Karpas-422 (cell line): ENCODE measurements around the gene SNTG2. TPM values are rescaled to one million over a fixed set of nuclear protein-coding genes. Genes with fewer than 3 reads are reported as not detected.
"Not testable (repeated sequence)": the region's sequence is repeated elsewhere in the genome, so short reads cannot be mapped to it uniquely, and the experiment has no call there.

Source experiments
- DNase-seq: peaks from one replicate; pipeline ENCODE4 v3.0.0-alpha.2; 2015
- H2AFZ ChIP-seq: fragments of 200-600 bp; sonication (generic); 2 replicates; pipeline ENCODE4 v1.6.1; 2014; ENCODE audit warnings: antibody characterized with exemption, low read length, mixed read lengths
- H3K27ac ChIP-seq: fragments of 200-600 bp; sonication (generic); 2 replicates; pipeline ENCODE4 v1.5.1; 2014; ENCODE audit warnings: mild to moderate bottlenecking, low read length, moderate library complexity
- H3K27me3 ChIP-seq: fragments of 200-600 bp; sonication (generic); 2 replicates; pipeline ENCODE4 v1.6.1; 2014; ENCODE audit warnings: low read length, mixed read lengths
- H3K36me3 ChIP-seq: fragments of 200-600 bp; sonication (generic); 2 replicates; pipeline ENCODE4 v1.6.1; 2014; ENCODE audit warnings: low read length, mixed read lengths; ENCODE audit not compliant: insufficient read depth
- H3K4me1 ChIP-seq: fragments of 200-600 bp; sonication (generic); 2 replicates; pipeline ENCODE4 v1.6.1; 2014; ENCODE audit warnings: mild to moderate bottlenecking, low read length, mixed read lengths
- H3K4me2 ChIP-seq: fragments of 200-600 bp; sonication (generic); 2 replicates; pipeline ENCODE4 v1.6.1; 2014; ENCODE audit warnings: low read length, low read depth, mild to moderate bottlenecking; ENCODE audit not compliant: poor library complexity, severe bottlenecking
- H3K4me3 ChIP-seq: fragments of 200-600 bp; sonication (generic); 2 replicates; pipeline ENCODE4 v1.5.1; 2014; ENCODE audit warnings: mild to moderate bottlenecking, antibody characterized with exemption, low read length, mixed read lengths
- H3K79me2 ChIP-seq: fragments of 200-600 bp; sonication (generic); 2 replicates; pipeline ENCODE4 v1.6.1; 2014; ENCODE audit warnings: mild to moderate bottlenecking, low read length, mixed read lengths
- H3K9ac ChIP-seq: fragments of 200-600 bp; sonication (generic); 2 replicates; pipeline ENCODE4 v1.6.0; 2014; ENCODE audit warnings: low read length
- H3K9me2 ChIP-seq: fragments of 200-600 bp; sonication (generic), shearing (Covaris generic); replicated peaks from 2 replicates; pipeline ENCODE4 v1.6.0; 2014; ENCODE audit warnings: mild to moderate bottlenecking, low read length, moderate library complexity; ENCODE audit not compliant: insufficient read depth
- H3K9me3 ChIP-seq: fragments of 300-700, 200-600 bp; sonication (generic); 2 replicates; pipeline ENCODE4 v1.6.1; 2014; ENCODE audit warnings: low read length, mixed read lengths
- H4K20me1 ChIP-seq: fragments of 200-600 bp; sonication (generic); 2 replicates; pipeline ENCODE4 v1.6.1; 2014; ENCODE audit warnings: mild to moderate bottlenecking, antibody characterized with exemption, low read length, low read depth; ENCODE audit not compliant: insufficient read depth
- total RNA-seq: library from RNA; depleted of rRNA; stranded (reverse); fragments of >200 nt; shearing (Covaris generic); gene quantifications from 2 replicates; pipeline ENCODE4 v1.2.3, GENCODE V29; 2014; ENCODE audit warnings: low replicate concordance

Gene SNTG2
- total RNA-seq, 1 experiment from 2014 or later = not detected

DNA sequence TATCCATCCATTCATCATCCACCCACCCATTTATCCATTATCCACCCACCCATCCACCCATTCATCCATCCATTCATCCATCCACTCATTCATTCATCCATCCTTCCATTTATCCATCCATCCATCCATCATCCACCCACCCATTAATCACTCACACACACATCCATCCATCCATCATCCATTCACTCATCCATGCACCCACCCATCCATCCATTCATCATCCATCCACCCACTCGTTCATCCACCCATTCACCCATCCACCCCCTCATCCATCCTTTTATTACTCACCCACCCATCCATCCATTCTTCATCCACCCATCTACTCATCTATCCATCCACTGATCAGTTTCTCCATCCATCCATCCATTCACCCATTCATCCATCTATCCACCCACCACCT is 454.5 kb downstream of the SNTG2 start:
- H3K79me2 ChIP-seq = no peaks in the 10 kb centered on the region
- H3K9ac ChIP-seq = no peak overlapping the region
- no peak overlapping the region for H3K4me3 ChIP-seq
- H3K36me3 ChIP-seq = no peaks in the 10 kb centered on the region
- no peaks in the 10 kb centered on the region for H4K20me1 ChIP-seq
- no peak overlapping the region for H3K4me2 ChIP-seq
- H3K9me2 ChIP-seq = no peaks in the 10 kb centered on the region
- H3K4me1 ChIP-seq = peaks cover 11% of the 10 kb centered on the region
- no peak overlapping the region for H3K27ac ChIP-seq
- no peak overlapping the region for H2AFZ ChIP-seq
- no peaks in the 10 kb centered on the region for H3K9me3 ChIP-seq
- H3K27me3 ChIP-seq = no peaks in the 10 kb centered on the region
- DNase-seq = no peak

GRCh38 chr2:1405967-1406366 is 455.3 kb downstream of the SNTG2 start:
- DNase-seq = no peak
- Histone ChIP-seq H3K9ac (no peak overlapping the region), H3K27ac (no peak overlapping the region), H3K4me2 (no peak overlapping the region), H3K36me3 (no peaks in the 10 kb centered on the region), H3K9me3 (no peaks in the 10 kb centered on the region), H3K27me3 (no peaks in the 10 kb centered on the region), H3K4me1 (peaks cover 5% of the 10 kb centered on the region), H2AFZ (no peak overlapping the region), H3K9me2 (no peaks in the 10 kb centered on the region), H3K4me3 (no peak overlapping the region), H4K20me1 (no peaks in the 10 kb centered on the region), H3K79me2 (no peaks in the 10 kb centered on the region)

GRCh38 chr2:1406434-1406833 is 455.8 kb downstream of the SNTG2 start:
- no peaks in the 10 kb centered on the region for H3K79me2 ChIP-seq
- no peaks in the 10 kb centered on the region for H3K9me2 ChIP-seq
- no peaks in the 10 kb centered on the region for H4K20me1 ChIP-seq
- H2AFZ ChIP-seq = no peak overlapping the region
- no peaks in the 10 kb centered on the region for H3K27me3 ChIP-seq
- H3K4me1 ChIP-seq = peaks cover under 1% of the 10 kb centered on the region; the same call in 1 of the 2 replicates
- no peak overlapping the region for H3K27ac ChIP-seq
- no peak overlapping the region for H3K4me2 ChIP-seq
- no peaks in the 10 kb centered on the region for H3K9me3 ChIP-seq
- H3K9ac ChIP-seq = no peak overlapping the region
- DNase-seq = no peak
- no peaks in the 10 kb centered on the region for H3K36me3 ChIP-seq
- H3K4me3 ChIP-seq = no peak overlapping the region

DNA sequence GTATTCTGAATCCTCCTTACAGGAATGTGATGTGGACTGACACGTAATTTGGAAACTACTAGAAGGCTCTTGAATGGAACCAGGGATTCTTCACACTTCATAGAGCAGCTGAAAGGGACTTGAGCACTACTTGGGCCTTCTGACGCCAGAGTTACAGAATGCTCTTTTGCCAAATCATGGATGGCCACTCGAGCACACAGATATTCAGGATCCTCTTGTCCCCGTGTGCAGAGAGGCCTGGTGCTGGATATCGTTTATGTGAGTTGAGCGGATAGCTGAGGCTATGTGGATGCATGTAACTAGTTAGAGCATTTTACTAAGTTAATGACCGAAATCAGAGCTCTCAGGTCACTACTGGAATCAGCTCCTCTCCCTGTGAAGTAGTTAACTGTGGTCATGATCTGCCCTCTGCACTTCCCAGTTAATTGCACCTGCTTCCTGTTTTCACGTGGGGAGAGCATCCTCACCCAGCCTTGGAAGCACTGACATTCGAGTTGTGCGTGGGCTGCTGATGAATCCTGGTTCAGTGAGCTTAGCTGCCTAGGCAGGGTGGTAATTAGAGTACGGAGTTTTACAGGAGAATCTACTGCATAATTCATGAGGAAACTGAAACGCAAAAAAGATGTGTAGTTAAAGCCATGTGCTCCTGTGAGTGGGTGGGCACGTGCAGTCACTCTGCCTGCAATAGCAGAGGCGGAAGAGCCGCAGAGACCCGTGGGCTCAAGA is 457.5 kb downstream of the SNTG2 start:
- Histone ChIP-seq H3K4me2 (no peak overlapping the region), H3K4me3 (no peak overlapping the region), H3K4me1 (no peaks in the 10 kb centered on the region), H3K27ac (no peak overlapping the region), H3K79me2 (no peaks in the 10 kb centered on the region), H3K9me2 (no peaks in the 10 kb centered on the region), H2AFZ (no peak overlapping the region), H4K20me1 (no peaks in the 10 kb centered on the region), H3K9me3 (no peaks in the 10 kb centered on the region), H3K9ac (no peak overlapping the region), H3K27me3 (no peaks in the 10 kb centered on the region), H3K36me3 (no peaks in the 10 kb centered on the region)
- DNase-seq = no peak

DNA sequence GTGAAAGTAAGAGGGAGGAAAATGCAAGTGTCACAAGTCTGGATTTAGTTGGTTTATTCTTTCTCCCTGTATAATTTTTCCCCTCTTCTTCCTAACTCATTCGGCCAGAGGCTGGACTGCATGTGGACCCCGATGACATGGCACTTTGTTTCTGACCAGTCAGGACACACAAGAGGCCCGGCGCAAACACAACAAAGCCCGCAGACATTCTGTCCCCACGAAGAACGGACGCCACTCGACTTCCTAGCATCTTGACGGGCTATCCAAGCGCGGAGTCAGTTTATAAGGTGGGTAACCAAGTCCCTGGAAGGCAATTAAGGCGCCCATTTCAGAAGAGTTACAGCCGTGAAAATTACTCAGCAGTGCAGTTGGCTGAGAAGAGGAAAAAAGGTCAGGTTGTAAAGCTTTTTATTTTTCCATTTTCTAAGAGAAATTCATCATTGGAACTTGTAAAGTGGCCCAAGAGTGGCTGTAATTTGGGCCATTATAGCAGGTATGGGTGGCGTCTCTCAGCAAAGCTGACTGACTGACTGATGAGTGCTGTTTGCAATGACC is 462.6 kb downstream of the SNTG2 start, which contains the start of gene TPO:
TSS of gene TPO (plus strand) at position 308 of the 555 bp plus-strand sequence. CDS start 946 bp downstream, outside the sequence.
- no peak for DNase-seq
- Histone ChIP-seq H3K36me3 (no peaks in the 10 kb centered on the region), H3K4me1 (no peaks in the 10 kb centered on the region)

DNA sequence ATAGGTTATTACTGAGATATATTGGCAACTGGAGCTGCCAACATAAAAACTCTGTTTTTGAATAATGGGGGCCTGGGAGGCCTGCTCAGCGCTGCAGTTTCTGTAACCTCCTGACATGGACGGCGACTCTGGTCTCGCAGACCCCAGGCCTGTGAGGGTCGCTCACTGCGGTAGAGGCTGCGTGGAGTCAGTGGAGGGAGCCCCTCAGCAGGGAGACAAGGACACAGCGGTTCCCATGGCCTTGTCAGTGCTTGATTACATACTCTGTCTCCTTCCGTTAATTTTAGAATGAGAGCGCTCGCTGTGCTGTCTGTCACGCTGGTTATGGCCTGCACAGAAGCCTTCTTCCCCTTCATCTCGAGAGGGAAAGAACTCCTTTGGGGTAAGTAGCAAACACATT is 463.5 kb downstream of the SNTG2 start:
- H4K20me1 ChIP-seq = no peaks in the 10 kb centered on the region
- no peaks in the 10 kb centered on the region for H3K9me2 ChIP-seq
- H3K36me3 ChIP-seq = no peaks in the 10 kb centered on the region
- DNase-seq = no peak
- no peaks in the 10 kb centered on the region for H3K79me2 ChIP-seq
- H3K9ac ChIP-seq = no peak overlapping the region
- no peaks in the 10 kb centered on the region for H3K27me3 ChIP-seq
- no peak overlapping the region for H3K4me3 ChIP-seq
- no peak overlapping the region for H2AFZ ChIP-seq
- no peaks in the 10 kb centered on the region for H3K9me3 ChIP-seq
- no peak overlapping the region for H3K27ac ChIP-seq
- no peaks in the 10 kb centered on the region for H3K4me1 ChIP-seq
- H3K4me2 ChIP-seq = no peak overlapping the region

More for the DNA sequence above, 462.6 kb downstream of the SNTG2 start, which contains the start of gene TPO:
- no peak within 1 kb of the TSS for H3K4me3 ChIP-seq
- no peak within 1 kb of the TSS for H3K9ac ChIP-seq
- no peaks in the 10 kb centered on the region for H3K27me3 ChIP-seq
- H2AFZ ChIP-seq = no peak within 1 kb of the TSS
- no peaks in the 10 kb centered on the region for H3K9me3 ChIP-seq
- H3K79me2 ChIP-seq = no peaks in the 10 kb centered on the region
- no peak within 1 kb of the TSS for H3K27ac ChIP-seq
- H3K4me2 ChIP-seq = no peak within 1 kb of the TSS
- H3K9me2 ChIP-seq = no peaks in the 10 kb centered on the region
- H4K20me1 ChIP-seq = no peaks in the 10 kb centered on the region

- H4K20me1 ChIP-seq, H3K4me3 ChIP-seq, H3K4me2 ChIP-seq, H3K9me2 ChIP-seq, H2AFZ ChIP-seq, H3K9me3 ChIP-seq, H3K79me2 ChIP-seq, DNase-seq, H3K9ac ChIP-seq, H3K27me3 ChIP-seq, H3K4me1 ChIP-seq, H3K27ac ChIP-seq, H3K36me3 ChIP-seq: not testable (repeated sequence)
These were observed 464.3 kb downstream of the SNTG2 start for GRCh38 chr2:1414901-1415300.

DNA sequence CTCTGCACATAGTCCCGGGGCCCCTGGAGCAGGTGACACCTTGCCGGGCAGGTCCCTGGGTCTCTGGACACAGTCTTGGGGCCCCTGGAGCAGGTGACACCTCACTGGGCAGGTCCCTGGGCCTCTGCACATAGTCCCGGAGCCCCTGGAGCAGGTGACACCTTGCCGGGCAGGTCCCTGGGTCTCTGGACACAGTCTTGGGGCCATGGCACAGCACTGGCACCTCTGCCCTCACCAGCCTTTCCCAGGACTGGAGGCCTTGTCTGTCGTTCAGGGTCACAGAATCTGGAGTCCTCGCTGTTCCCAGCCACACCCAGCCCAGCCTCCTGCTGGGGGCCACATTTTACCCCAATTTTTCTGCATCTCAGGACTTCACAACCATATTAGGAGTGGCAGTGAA is 464.9 kb downstream of the SNTG2 start:
- H3K27ac ChIP-seq = no peak overlapping the region
- no peak for DNase-seq
- H3K27me3 ChIP-seq = no peaks in the 10 kb centered on the region
- no peak overlapping the region for H3K4me2 ChIP-seq
- H3K4me1 ChIP-seq = no peaks in the 10 kb centered on the region
- H2AFZ ChIP-seq = no peak overlapping the region
- H3K9me2 ChIP-seq = no peaks in the 10 kb centered on the region
- H3K4me3 ChIP-seq = no peak overlapping the region
- no peaks in the 10 kb centered on the region for H3K36me3 ChIP-seq
- H3K9me3 ChIP-seq = no peaks in the 10 kb centered on the region
- no peak overlapping the region for H3K9ac ChIP-seq
- no peaks in the 10 kb centered on the region for H4K20me1 ChIP-seq
- no peaks in the 10 kb centered on the region for H3K79me2 ChIP-seq
